Nephron (organoid): ENCODE results near the gene GKN2.

Experiments used
- H3K27ac Mint-ChIP-seq, 3 experiments: 2 replicates each; pipeline ENCODE4 v1.8.0; 2020; ENCODE audit warnings: mixed read lengths in 3 of 3, mild to moderate bottlenecking in 2 of 3, moderate library complexity in 1 of 3
- H3K27me3 Mint-ChIP-seq: 2 replicates; pipeline ENCODE4 v1.8.0; 2021; ENCODE audit warnings: low read depth, mild to moderate bottlenecking, moderate library complexity, mixed read lengths
- H3K36me3 Mint-ChIP-seq: 2 replicates; pipeline ENCODE4 v1.8.0; 2020; ENCODE audit warnings: low read depth, mixed read lengths
- H3K4me1 Mint-ChIP-seq: 2 replicates; pipeline ENCODE4 v1.8.0; 2020; ENCODE audit warnings: mixed read lengths
- H3K4me3 Mint-ChIP-seq, 3 experiments: 2 replicates each; pipeline ENCODE4 v1.8.0; 2020; ENCODE audit warnings: mild to moderate bottlenecking in 3 of 3, mixed read lengths in 3 of 3, moderate library complexity in 2 of 3
- H3K9me3 Mint-ChIP-seq: 2 replicates; pipeline ENCODE4 v1.8.0; 2020; ENCODE audit warnings: mixed read lengths
- TF ChIP-seq, protein P1 (sequence below), 3 experiments: fragments of 200-600 bp; sonication (generic); IDR thresholded peaks; one replicate each; pipeline ENCODE4 v1.5.0; 2021; ENCODE audit warnings: antibody characterized with exemption in 3 of 3; ENCODE audit not compliant: unreplicated experiment in 3 of 3

Gene GKN2

DNA sequence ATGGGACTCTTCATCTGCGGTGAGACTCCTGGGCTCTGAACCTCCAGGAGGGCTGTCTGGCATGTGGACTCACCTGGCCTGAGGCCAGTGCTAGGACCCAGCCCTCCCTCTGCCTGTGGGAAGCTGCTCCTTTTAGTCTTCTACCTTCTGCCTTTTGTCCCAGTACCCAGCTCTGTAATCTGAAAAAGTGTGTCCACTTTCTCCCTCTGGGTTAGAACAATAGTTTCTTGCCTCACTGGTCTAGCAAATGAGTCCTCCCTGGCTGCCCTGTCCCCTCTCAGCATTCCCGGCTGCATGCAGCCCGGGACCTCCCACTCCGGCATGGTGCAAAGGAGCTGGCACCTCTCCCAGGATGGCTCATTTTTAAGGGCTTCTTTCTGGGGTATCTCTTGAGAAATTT is 25.9 kb downstream of the GKN2 start:
- Mint-ChIP-seq H3K4me1 (no peaks in the 10 kb centered on the region), H3K27ac (no peak overlapping the region), H3K4me3 (no peak overlapping the region), H3K9me3 (no peaks in the 10 kb centered on the region), H3K36me3 (no peaks in the 10 kb centered on the region), H3K27me3 (peaks cover 19% of the 10 kb centered on the region)
- TF ChIP-seq, protein P1, sequence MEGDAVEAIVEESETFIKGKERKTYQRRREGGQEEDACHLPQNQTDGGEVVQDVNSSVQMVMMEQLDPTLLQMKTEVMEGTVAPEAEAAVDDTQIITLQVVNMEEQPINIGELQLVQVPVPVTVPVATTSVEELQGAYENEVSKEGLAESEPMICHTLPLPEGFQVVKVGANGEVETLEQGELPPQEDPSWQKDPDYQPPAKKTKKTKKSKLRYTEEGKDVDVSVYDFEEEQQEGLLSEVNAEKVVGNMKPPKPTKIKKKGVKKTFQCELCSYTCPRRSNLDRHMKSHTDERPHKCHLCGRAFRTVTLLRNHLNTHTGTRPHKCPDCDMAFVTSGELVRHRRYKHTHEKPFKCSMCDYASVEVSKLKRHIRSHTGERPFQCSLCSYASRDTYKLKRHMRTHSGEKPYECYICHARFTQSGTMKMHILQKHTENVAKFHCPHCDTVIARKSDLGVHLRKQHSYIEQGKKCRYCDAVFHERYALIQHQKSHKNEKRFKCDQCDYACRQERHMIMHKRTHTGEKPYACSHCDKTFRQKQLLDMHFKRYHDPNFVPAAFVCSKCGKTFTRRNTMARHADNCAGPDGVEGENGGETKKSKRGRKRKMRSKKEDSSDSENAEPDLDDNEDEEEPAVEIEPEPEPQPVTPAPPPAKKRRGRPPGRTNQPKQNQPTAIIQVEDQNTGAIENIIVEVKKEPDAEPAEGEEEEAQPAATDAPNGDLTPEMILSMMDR (IDR thresholded peaks at IDR 0.05; ENCODE audit: unreplicated experiment in 3 of 3): no peak

DNA sequence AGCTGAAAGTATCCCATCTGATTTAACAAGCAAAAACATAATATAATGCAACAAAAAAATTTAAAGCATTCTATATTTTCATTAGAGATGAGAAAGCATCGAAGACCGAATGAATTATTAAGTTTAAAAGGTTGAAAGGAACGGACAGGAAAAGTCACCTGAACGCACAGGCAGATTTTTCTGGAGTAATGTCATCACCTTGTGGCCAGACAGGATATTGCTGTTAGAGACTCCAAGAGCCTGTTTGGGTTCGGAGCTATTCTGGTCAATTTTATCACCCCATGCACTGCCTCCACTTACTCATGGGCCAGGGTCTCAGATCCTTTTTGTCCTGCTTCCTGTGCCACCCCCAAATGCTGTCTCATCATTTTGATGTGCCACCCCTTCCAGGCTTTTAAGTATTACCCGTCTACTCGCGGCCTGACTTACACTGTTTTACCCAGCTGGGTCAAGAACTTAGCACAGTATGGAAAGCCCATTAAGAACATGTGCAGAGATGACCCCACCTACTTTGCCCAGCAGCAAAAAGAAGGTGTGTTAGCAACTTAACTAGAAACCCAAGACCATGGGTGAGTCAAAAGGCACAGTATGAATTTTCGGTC is 27.3 kb downstream of the GKN2 start:
- H3K4me3 Mint-ChIP-seq: no peak overlapping the region
- TF ChIP-seq, protein P1 (IDR thresholded peaks at IDR 0.05; ENCODE audit: unreplicated experiment in 3 of 3): peak; percentile 86 to 94 (median 92)
- no peak overlapping the region for H3K27ac Mint-ChIP-seq
- no peaks in the 10 kb centered on the region for H3K9me3 Mint-ChIP-seq
- no peaks in the 10 kb centered on the region for H3K4me1 Mint-ChIP-seq
- H3K36me3 Mint-ChIP-seq: no peaks in the 10 kb centered on the region
- peaks cover 21% of the 10 kb centered on the region for H3K27me3 Mint-ChIP-seq

DNA sequence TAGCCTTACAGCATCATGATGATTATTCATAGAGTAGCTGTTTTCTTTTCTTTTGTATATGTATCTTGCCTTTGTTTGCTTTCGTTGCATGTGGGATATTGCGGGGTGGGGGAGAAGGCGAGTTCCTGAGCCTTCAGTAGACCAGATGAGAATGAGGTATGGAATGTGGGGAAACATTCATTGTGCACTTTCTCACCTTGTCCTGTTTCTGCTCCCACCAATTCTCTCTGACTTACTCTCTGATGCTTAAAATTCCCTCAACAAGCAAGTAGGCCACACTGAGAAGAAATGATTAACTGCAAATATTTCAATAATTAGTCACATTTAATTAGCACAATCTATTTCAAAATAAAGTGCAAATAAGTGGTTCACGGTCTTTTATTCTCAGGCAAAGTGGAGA is 31.0 kb downstream of the GKN2 start:
- H3K27ac Mint-ChIP-seq: no peak overlapping the region
- no peaks in the 10 kb centered on the region for H3K36me3 Mint-ChIP-seq
- H3K4me3 Mint-ChIP-seq: no peak overlapping the region
- no peaks in the 10 kb centered on the region for H3K9me3 Mint-ChIP-seq
- TF ChIP-seq, protein P1 (IDR thresholded peaks at IDR 0.05; ENCODE audit: unreplicated experiment in 3 of 3): no peak
- H3K4me1 Mint-ChIP-seq: no peaks in the 10 kb centered on the region
- peaks cover 20% of the 10 kb centered on the region for H3K27me3 Mint-ChIP-seq

DNA sequence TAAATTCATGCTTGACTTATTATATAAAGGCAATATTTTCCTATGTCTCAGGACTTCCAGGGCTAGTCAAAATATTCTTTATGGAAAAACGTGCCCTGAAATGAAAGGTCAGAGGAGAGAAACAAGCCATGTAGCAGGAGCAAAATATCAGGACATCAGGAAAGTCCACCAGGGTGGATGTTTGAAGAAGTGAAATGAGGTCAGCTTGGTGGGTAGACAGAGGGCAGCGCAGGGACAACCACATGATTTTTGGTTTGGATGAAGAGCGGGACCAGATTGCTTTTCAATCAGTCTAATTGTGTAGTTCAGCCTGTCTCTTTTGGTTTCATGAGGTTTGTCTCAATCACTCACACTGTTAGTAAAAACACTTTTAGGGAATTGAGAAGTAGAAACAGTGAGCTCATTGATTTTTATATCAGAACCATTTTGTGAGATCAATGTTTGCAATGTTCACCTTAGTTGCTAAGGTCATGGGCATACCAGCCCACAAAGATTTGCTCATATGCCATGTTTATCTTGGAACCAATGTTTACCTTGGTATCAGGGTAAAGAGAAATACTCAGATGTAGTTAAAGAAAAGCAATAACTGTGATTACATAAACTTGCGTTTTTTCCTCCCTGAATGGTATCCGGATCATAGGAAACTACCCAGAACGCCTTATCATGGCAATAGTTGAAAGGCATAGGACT is 32.1 kb downstream of the GKN2 start:
- H3K9me3 Mint-ChIP-seq: no peaks in the 10 kb centered on the region
- peaks cover 9% of the 10 kb centered on the region for H3K27me3 Mint-ChIP-seq
- no peak overlapping the region for H3K4me3 Mint-ChIP-seq
- H3K4me1 Mint-ChIP-seq: no peaks in the 10 kb centered on the region
- TF ChIP-seq, protein P1 (IDR thresholded peaks at IDR 0.05; ENCODE audit: unreplicated experiment in 3 of 3): no peak
- no peak overlapping the region for H3K27ac Mint-ChIP-seq
- H3K36me3 Mint-ChIP-seq: no peaks in the 10 kb centered on the region

DNA sequence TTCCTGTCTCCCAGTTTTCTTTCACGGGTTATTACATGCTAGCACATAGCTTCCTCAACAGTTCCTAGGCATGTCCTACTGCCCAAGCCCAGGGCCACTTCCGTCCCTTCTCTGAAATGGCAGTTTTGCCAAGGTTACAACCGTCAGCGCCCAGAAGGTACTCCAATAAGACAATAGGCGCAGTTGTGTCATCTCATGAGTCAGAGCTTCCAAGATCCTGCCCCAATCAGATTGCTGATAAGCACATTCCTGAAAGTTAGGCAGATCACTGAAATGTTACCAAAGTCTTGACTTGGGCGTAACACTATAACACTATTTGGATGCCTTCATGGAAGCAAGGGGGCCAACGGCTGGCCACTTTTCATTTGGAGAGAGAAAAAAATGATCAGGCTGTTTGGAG is 34.2 kb downstream of the GKN2 start:
- H3K4me3 Mint-ChIP-seq: no peak overlapping the region
- H3K36me3 Mint-ChIP-seq: no peaks in the 10 kb centered on the region
- TF ChIP-seq, protein P1 (IDR thresholded peaks at IDR 0.05; ENCODE audit: unreplicated experiment in 3 of 3): no peak
- H3K4me1 Mint-ChIP-seq: no peaks in the 10 kb centered on the region
- H3K27ac Mint-ChIP-seq: no peak overlapping the region
- peaks cover 6% of the 10 kb centered on the region for H3K27me3 Mint-ChIP-seq
- H3K9me3 Mint-ChIP-seq: no peaks in the 10 kb centered on the region
